HTERT RPE-1 (cell line): Measurements from ENCODE around the gene HOXD8.

Experiments used
- in situ Hi-C: fragments of 300-500 bp; cut with MboI; formaldehyde crosslinking; loops from 4 replicates; pipeline ENCODE4 v1.14.3; 2020; ENCODE audit warnings: low sequenced_read_pairs

Gene HOXD8

GRCh38 chr2:176139661-176140512 lies 10.4 kb downstream of the HOXD8 start:
- in situ Hi-C loops, result loop anchor here (25.0 kb wide), 1 partner anchor 497 kb away; no protein-coding TSS in a partner anchor

DNA sequence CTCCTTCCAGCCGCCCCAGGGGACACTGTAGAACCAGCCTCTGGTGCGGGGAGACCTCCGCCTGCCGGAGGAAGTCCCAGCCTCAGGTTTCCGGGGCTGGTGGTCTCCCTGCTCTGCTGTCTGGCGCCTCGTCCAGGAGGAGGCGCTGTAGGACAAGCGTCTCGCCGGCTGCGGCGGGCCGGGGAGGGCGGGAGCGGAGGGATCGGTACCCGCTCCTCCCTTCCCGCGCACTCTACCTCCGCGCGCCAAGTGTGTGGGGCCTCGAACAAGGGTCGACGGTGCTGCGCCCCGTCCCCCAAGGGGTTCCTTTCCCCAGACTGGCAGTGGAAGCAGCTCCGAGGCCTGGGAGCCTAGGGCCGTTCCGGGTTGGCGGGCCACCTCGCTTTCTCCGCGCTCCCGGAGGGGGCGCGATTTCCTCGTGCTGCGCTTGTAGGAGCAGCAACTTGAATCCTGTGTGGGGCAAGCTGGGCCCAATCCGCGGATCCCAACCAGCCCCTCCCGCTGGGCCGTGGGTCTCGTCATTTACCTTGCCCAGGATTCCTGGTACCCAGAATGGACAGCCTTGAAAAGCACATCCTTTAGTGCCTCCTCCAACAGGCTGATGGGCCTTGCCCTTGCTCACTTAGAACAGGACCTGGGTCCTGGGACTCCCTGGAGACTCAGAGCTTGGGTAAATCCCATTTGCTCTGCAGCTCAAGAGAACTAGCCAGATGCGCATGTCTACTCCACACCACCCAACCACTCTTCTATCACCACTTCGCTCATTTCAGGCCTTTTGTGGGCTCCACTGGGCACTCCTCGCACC lies 11.2 kb downstream of the HOXD8 start:
- in situ Hi-C loops, result loop anchor here (25.0 kb wide), 1 partner anchor 497 kb away; no protein-coding TSS in a partner anchor

DNA sequence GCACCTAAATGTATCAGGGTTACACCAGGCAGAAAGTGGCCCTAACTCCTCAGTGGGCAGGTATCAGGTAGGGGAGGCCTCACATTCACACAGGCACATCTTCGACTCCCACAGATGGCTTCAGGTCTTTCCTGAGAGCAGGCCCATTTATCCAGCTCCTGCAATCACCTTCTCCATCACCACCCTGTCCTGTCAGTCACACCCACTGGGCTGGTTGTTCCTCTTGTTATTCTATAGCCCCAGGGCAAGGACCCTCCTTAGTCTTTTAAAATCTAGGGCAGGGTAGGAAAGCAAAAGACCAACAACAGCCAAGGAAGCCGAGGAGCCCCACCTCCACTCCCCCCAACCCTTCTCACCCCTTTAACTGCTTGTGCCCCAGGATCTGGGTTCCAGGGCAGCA lies 12.8 kb downstream of the HOXD8 start:
- in situ Hi-C loops, result loop anchor here (25.0 kb wide), 1 partner anchor 495 kb away; no protein-coding TSS in a partner anchor

DNA sequence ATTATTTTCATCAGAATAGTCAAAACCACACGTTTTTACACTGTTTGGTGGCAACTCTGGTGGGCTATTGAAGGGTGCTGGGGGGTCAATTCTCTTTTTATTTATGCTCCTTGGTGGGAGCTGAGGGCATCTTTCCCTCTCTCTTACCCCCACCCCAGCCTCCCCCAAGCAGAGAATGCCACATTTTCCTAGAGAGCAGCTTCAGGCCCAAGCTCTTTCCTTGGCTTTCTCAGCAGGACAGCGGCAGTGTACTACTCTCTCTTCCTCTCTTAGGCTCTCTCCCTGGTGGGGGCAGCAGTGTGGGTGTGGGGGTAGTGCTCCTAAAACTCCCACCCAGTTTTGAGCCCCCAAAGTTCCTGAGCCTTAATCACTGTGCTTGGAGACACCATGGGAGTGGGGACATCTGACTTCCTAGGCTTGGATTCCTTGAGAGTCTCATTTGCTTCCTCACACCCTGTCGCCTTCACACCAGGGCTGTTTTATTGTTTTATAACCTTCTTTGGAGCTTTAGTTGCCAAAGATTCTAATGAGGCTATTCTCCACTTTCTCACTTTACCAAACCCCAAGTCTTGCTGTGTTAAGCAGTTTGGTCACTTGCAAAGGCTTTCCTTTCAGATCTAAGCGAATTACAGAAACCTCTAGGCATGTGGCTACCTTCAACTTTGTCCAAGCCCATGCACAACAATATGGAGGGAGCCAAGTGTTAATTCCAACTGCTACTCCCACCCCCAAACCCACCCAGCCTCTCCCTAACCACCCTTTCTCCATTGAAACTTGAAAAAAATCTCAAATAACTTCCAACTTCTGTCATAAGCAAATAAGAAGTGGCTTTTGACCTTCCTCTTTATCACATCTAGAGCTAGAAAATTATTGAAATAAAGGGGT lies 15.8 kb downstream of the HOXD8 start:
- in situ Hi-C loops, result loop anchor here (25.0 kb wide), 1 partner anchor 492 kb away; no protein-coding TSS in a partner anchor

- in situ Hi-C loops, result loop anchor here (25.0 kb wide), 1 partner anchor 491 kb away; no protein-coding TSS in a partner anchor
Measured at GRCh38 chr2:176146101-176146500, 16.6 kb downstream of the HOXD8 start.

GRCh38 chr2:176146645-176147044 lies 17.1 kb downstream of the HOXD8 start:
- in situ Hi-C loops, result loop anchor here (25.0 kb wide), 1 partner anchor 491 kb away; no protein-coding TSS in a partner anchor

DNA sequence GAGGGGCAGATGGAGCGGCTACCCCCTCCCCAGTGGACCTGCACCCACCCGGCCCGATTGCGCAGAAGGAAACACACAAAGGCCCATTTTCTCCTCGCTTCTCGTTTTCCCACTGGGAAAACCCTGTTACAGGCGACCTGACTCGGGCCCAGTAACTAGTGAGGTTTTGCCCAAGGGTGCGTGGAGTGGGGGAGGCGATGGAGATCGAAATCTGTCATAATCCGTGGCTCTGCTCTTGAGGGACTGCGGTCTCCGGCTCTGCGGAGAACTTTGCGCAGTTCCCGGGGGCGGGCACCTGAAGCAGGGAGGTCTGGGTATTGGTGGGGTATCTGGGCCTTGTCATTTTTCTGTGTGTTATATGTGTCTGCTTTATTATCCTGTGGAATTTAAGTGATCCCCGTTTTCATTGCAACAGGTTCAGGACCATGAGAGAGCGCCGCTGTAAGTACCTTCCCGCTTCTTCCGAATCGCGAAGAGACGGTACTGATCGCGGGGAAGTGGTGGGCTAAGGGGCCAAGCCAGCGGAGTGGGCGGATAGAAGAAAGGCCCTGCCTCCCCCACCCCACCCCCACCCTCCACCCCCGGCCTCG lies 17.8 kb downstream of the HOXD8 start:
- in situ Hi-C loops, result loop anchor here (25.0 kb wide), 1 partner anchor 490 kb away; no protein-coding TSS in a partner anchor

DNA sequence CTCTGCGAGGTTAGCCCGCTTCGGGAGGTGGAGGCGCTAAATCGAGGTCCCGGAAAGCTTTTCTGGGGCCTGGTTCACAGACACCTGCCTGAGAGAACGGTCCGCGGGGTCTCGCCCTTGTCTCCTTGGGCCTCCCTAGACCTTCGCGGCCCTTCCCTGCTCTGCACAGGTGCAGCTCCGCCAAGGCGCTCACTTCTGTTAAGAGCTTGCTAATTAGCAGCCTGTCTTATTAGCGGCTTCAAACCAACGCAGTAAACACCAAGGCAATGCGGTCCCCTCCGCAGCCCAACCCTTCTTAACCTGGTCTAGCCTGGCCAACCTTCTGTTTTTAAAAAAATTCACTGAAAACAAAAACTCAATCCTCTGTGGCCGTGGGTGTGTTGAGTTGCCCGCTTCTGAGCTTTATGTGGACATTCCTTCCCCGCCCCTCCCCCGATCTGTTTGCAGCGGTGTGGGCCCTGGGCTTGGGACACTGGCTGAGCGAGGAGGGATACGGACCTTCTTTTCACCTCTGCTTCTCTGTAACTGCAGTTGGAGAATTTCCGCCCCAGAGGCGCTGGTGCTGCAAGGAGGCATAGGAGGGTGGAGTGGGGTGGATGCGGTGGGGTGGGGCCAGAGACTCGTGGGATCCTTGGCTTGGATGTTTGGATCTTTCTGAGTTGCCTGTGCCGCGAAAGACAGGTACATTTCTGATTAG lies 18.4 kb downstream of the HOXD8 start:
- in situ Hi-C loops, result loop anchor here (25.0 kb wide), 1 partner anchor 489 kb away; no protein-coding TSS in a partner anchor

- in situ Hi-C loops, result loop anchor here (25.0 kb wide), 1 partner anchor 488 kb away; no protein-coding TSS in a partner anchor
Measured at GRCh38 chr2:176148751-176149421, 19.4 kb downstream of the HOXD8 start.

DNA sequence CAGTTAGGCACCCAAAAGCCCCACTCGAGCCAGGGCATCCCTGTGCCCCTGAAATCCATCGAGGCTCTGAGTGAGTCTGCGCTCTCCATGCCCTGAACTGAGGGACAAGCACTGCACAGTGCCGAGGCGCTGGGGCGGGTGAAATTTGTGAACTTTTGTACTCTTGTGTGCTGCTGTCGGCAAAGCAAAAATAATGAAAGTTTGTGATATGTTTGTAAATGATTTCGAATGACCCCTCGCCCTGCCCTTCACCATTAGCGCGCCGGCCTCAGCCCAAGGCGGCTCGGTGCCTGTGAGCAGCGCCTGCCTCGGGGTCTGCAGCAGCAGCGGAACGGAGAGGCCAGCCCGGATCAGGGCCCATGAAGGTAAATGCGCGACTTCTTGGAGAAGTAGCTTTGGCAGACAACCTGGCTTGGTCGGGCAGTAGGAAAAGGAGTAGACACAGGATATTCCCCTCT lies 20.0 kb downstream of the HOXD8 start:
- in situ Hi-C loops, result loop anchor here (25.0 kb wide), 1 partner anchor 488 kb away; no protein-coding TSS in a partner anchor

DNA sequence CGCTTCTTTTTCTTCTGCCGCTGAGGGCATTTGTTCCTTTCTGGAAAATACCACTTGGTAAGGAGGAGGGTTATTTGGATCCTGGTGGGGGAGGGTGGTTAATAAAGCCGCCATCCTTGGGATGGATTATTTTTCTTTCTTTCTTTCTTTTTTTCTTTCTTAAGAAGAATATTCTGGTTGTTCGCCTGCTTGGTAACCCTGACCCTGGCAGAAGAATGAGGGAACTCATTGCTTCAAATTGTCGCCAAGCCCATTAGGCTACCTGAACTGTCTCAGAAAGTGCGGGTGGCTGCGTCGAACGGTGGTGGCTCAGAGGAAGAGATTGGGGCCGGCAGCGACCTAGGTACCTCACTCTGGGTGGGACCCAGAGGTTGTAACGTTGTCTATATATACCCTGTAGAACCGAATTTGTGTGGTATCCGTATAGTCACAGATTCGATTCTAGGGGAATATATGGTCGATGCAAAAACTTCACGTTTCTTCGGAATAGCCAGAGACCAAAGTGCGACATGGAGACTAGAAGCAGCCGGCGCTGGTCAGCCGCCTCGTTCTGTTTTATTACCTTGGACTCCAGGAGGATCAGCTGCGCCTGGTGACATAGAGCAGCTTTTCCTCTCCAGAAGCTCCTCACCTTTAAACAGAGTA lies 20.6 kb downstream of the HOXD8 start:
- in situ Hi-C loops, result loop anchor here (25.0 kb wide), 1 partner anchor 487 kb away; no protein-coding TSS in a partner anchor

DNA sequence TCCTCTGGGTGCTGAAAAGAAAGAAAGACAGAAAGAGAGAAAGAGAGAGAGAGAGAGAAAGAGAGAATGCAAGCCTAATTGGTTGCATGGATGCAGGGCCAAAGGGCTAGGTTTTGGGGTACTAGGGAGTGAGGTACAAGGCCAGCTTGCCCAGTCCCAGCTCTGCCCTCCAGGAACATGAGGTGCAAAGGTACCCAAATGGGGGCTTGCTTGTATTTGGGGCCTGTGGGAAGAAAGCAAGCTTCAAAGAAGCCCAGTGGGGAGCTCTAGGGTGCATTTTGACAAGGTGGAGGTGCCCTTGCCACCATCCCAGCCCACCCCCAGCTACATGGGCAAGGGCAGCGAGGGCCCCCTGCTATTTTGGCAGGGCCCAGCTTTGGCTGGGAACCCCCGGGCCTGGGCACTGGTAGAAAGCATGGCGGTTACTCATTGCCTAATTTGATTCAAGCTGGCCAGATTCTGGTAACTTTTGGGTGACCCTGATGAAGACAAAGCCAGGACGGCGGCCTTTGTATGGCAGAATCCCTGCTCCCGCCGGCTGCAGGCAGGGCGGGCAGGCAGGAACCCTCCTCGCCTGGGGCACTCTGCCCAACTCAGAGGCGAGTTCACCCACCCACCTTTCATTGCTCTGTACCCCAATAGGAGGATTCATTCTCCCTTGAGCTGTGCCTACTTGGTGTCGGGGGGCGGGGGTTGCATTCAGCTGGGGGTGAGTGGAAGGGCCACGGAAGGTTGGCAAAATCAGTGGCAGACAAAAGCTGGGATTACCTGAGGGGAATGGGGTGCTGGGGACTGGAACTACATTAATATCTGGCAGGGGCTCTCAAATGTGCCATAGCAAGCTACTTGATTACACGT lies 21.3 kb downstream of the HOXD8 start:
- in situ Hi-C loops, result no loop called here

GRCh38 chr2:176151442-176152287 lies 22.2 kb downstream of the HOXD8 start, which contains the start of gene HOXD4:
Gene HOXD4 (plus strand): TSS chr2:176151550. CDS start chr2:176151634, 84 bp downstream.
- in situ Hi-C loops, result no loop called here

DNA sequence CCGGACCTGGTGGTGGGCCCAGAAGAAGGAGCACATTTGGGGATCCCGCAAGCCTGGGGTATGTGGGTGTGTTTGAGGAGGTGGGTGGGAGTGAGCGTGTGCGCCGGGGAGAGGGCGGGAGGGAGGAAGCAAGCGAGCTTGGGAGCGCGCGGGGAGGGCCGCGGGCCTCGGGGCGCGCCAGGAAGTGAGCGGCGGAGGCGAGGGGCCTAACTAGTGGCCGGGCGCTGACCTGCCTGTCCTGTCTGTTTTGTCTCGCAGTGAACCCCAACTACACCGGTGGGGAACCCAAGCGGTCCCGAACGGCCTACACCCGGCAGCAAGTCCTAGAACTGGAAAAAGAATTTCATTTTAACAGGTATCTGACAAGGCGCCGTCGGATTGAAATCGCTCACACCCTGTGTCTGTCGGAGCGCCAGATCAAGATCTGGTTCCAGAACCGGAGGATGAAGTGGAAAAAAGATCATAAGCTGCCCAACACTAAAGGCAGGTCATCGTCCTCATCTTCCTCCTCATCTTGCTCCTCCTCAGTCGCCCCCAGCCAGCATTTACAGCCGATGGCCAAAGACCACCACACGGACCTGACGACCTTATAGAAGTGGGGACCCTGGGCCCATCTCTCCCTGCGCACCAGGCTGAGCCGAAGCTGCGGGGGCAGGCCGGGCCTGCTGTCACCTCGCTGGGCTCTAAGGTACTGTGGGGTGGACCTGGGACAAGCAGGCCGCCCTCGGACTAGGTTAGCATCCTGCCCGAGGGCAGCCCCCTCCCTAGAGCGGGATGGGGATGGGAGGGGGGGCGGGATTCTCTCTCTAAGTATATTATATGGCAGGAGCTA lies 23.1 kb downstream of the HOXD8 start:
- in situ Hi-C loops, result no loop called here

- in situ Hi-C loops, result no loop called here
Measured at GRCh38 chr2:176154576-176155252, 25.2 kb downstream of the HOXD8 start.
